SK-N-SH treated with all-trans-retinoic acid at 6 μM for 48 hours (cell line): ENCODE results near the gene ZFAND3.

Source experiments
- ATAC-seq: fragments of 200-7000 bp; cut with Tn5 transposase; 3 replicates; pipeline ENCODE4 v1.9.1; 2020; ENCODE audit warnings: mild to moderate bottlenecking, moderate library complexity
- ARNTL ChIP-seq: fragments of 450-650 bp; formaldehyde crosslinking; IDR thresholded peaks from 2 replicates; pipeline ENCODE4 v1.5.0; 2020; ENCODE audit warnings: low read depth, mild to moderate bottlenecking, moderate library complexity, borderline replicate concordance
- BACH2 ChIP-seq: fragments of 250-450 bp; sonication (Bioruptor Pico); IDR thresholded peaks from 2 replicates; pipeline ENCODE4 v1.9.0; 2021; ENCODE audit warnings: mild to moderate bottlenecking, borderline replicate concordance
- CSDC2 ChIP-seq: fragments of 250-450 bp; sonication (Bioruptor Pico); IDR thresholded peaks from 2 replicates; pipeline ENCODE4 v1.5.0; 2020; ENCODE audit warnings: mild to moderate bottlenecking, moderate library complexity
- GLIS3 ChIP-seq: fragments of 250-450 bp; sonication (Bioruptor Pico); IDR thresholded peaks from 2 replicates; pipeline ENCODE4 v1.5.0; 2020; ENCODE audit warnings: mild to moderate bottlenecking, moderate library complexity
- ISL1 ChIP-seq: fragments of 250-450 bp; sonication (Bioruptor Pico); IDR thresholded peaks from 2 replicates; pipeline ENCODE4 v2.1.2; 2022; ENCODE audit warnings: mild to moderate bottlenecking, moderate library complexity
- OSR1 ChIP-seq: fragments of 250-450 bp; sonication (Bioruptor Pico); IDR thresholded peaks from 2 replicates; pipeline ENCODE4 v1.8.0; 2022; ENCODE audit warnings: moderate library complexity, mild to moderate bottlenecking, inconsistent platforms
- POU6F1 ChIP-seq: fragments of 250-450 bp; sonication (Bioruptor Pico); IDR thresholded peaks from 2 replicates; pipeline ENCODE4 v1.8.0; 2021; ENCODE audit warnings: low read depth, mild to moderate bottlenecking, moderate library complexity, borderline replicate concordance
- PPARA ChIP-seq: fragments of 250-450 bp; sonication (Bioruptor Pico); IDR thresholded peaks from 2 replicates; pipeline ENCODE4 v1.5.0; 2020; ENCODE audit warnings: mild to moderate bottlenecking, borderline replicate concordance
- RARB ChIP-seq: fragments of 250-450 bp; sonication (Bioruptor Pico); IDR thresholded peaks from 2 replicates; pipeline ENCODE4 v1.8.0; 2021; ENCODE audit warnings: mild to moderate bottlenecking, moderate library complexity
- SNAI2 ChIP-seq: fragments of 250-450 bp; sonication (Bioruptor Pico); IDR thresholded peaks from 2 replicates; pipeline ENCODE4 v1.5.0; 2020; ENCODE audit warnings: mild to moderate bottlenecking, moderate library complexity
- TCF4 ChIP-seq: fragments of 250-450 bp; sonication (Bioruptor Pico); IDR thresholded peaks from 2 replicates; pipeline ENCODE4 v1.8.0; 2021; ENCODE audit warnings: mild to moderate bottlenecking, moderate library complexity, borderline replicate concordance
- TOX ChIP-seq: fragments of 250-450 bp; sonication (Bioruptor Pico); IDR thresholded peaks from 2 replicates; pipeline ENCODE4 v1.8.0; 2021; ENCODE audit warnings: mild to moderate bottlenecking, moderate library complexity, borderline replicate concordance
- ZC3H10 ChIP-seq: fragments of 250-450 bp; sonication (Bioruptor Pico); IDR thresholded peaks from 2 replicates; pipeline ENCODE4 v1.5.1; 2021; ENCODE audit warnings: mild to moderate bottlenecking, moderate library complexity
- ZFP3 ChIP-seq: fragments of 250-450 bp; sonication (Bioruptor Pico); IDR thresholded peaks from 2 replicates; pipeline ENCODE4 v1.5.0; 2020; ENCODE audit warnings: mild to moderate bottlenecking, moderate library complexity
- ZFP30 ChIP-seq: fragments of 450-650 bp; formaldehyde crosslinking; IDR thresholded peaks from 2 replicates; pipeline ENCODE4 v1.5.0; 2022; ENCODE audit warnings: mild to moderate bottlenecking, moderate library complexity
- ZNF565 ChIP-seq: fragments of 450-650 bp; formaldehyde crosslinking; conservative IDR thresholded peaks from 2 replicates; pipeline ENCODE4 v1.5.0; 2020; ENCODE audit warnings: low read depth, mild to moderate bottlenecking, moderate library complexity
- ZNF70 ChIP-seq: fragments of 450-650 bp; formaldehyde crosslinking; IDR thresholded peaks from 2 replicates; pipeline ENCODE4 v1.5.0; 2020; ENCODE audit warnings: mild to moderate bottlenecking, moderate library complexity
- ZNF8 ChIP-seq: fragments of 450-650 bp; formaldehyde crosslinking; IDR thresholded peaks from 2 replicates; pipeline ENCODE4 v1.5.0; 2020; ENCODE audit warnings: mild to moderate bottlenecking, moderate library complexity
- TF ChIP-seq, protein P1 (sequence below): fragments of 250-450 bp; sonication (Bioruptor Pico); IDR thresholded peaks from 2 replicates; pipeline ENCODE4 v1.5.1; 2021; ENCODE audit warnings: mild to moderate bottlenecking, moderate library complexity
- TF ChIP-seq, protein P2 (sequence below): fragments of 250-450 bp; sonication (Bioruptor Pico); IDR thresholded peaks from 2 replicates; pipeline ENCODE4 v1.5.1; 2020; ENCODE audit warnings: low read depth, mild to moderate bottlenecking, moderate library complexity
- TF ChIP-seq, protein P3 (sequence below): fragments of 250-450 bp; sonication (Bioruptor Pico); IDR thresholded peaks from 2 replicates; pipeline ENCODE4 v1.5.0; 2020; ENCODE audit warnings: mild to moderate bottlenecking, moderate library complexity
- TF ChIP-seq, protein P4 (sequence below): fragments of 250-450 bp; sonication (Bioruptor Pico); IDR thresholded peaks from 2 replicates; pipeline ENCODE4 v1.8.0; 2020; ENCODE audit warnings: mild to moderate bottlenecking, moderate library complexity, borderline replicate concordance

ZFAND3 gene

GRCh38 chr6:38179300-38179699, 359.8 kb downstream of the ZFAND3 start:
- no peak for TF ChIP-seq ZNF565 (CRISPR knock-in tag)
- no peak for TF ChIP-seq OSR1 (CRISPR knock-in tag)
- TF ChIP-seq ZC3H10, result no peak
- no peak for TF ChIP-seq ISL1
- no peak for TF ChIP-seq POU6F1 (CRISPR knock-in tag)
- TF ChIP-seq TOX, result no peak
- TF ChIP-seq ZFP30 (CRISPR knock-in tag), result no peak
- TF ChIP-seq RARB (CRISPR knock-in tag), result no peak
- no peak for TF ChIP-seq ZFP3 (CRISPR knock-in tag)
- TF ChIP-seq, protein P1, sequence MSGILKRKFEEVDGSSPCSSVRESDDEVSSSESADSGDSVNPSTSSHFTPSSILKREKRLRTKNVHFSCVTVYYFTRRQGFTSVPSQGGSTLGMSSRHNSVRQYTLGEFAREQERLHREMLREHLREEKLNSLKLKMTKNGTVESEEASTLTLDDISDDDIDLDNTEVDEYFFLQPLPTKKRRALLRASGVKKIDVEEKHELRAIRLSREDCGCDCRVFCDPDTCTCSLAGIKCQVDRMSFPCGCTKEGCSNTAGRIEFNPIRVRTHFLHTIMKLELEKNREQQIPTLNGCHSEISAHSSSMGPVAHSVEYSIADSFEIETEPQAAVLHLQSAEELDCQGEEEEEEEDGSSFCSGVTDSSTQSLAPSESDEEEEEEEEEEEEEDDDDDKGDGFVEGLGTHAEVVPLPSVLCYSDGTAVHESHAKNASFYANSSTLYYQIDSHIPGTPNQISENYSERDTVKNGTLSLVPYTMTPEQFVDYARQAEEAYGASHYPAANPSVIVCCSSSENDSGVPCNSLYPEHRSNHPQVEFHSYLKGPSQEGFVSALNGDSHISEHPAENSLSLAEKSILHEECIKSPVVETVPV (CRISPR knock-in tag), result no peak
- no peak for TF ChIP-seq GLIS3 (CRISPR knock-in tag)
- ATAC-seq, result peak; percentile 50

DNA sequence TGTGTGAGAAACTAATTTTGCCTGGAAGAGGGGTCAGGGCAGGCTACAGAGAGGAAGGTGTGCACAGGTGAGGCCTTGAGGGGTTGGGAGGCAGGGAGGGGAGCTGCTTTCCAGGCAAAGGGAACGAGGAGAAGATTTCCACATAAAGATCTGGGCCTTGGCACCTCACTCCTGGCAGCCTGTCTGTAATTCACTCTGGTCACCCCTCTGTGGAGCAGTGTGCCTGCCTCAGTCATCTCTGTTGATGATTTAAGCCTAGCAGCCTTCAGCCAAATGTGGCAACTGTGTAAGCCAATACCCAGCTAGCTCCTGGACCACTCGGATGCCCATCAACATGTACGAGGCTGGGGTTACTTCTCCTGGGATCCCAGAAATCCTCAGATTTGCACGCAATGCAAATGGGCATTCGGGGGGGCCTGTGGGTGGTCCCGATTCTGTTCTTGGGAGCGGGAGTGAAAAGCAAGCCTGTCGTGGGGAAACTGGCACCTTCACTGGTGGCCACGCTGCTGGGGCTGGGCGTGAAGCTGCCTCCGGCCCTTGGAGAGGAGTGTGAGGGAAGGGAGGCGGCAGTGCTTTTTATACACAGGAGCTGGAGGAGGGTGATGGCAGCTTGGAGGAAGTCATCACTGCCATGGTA, 360.4 kb downstream of the ZFAND3 start:
- TF ChIP-seq ZFP3 (CRISPR knock-in tag), result no peak
- TF ChIP-seq BACH2 (CRISPR knock-in tag), result no peak
- TF ChIP-seq SNAI2 (CRISPR knock-in tag), result no peak
- no peak for TF ChIP-seq OSR1 (CRISPR knock-in tag)
- TF ChIP-seq ZNF70, result no peak
- TF ChIP-seq ARNTL (CRISPR knock-in tag), result no peak
- TF ChIP-seq POU6F1 (CRISPR knock-in tag), result no peak
- TF ChIP-seq ZFP30 (CRISPR knock-in tag), result no peak
- TF ChIP-seq, all 23 proteins: peak for 0
- peak; percentile 16; the same call in 1 of the 3 replicates for ATAC-seq

GRCh38 chr6:38180586-38180985, 361.1 kb downstream of the ZFAND3 start:
- no peak for TF ChIP-seq ISL1
- no peak for TF ChIP-seq ZNF70
- no peak for TF ChIP-seq ZFP3 (CRISPR knock-in tag)
- no peak for TF ChIP-seq TOX
- TF ChIP-seq ZNF565 (CRISPR knock-in tag), result no peak
- TF ChIP-seq CSDC2, result no peak
- TF ChIP-seq ZNF8, result no peak
- TF ChIP-seq, protein P1 (CRISPR knock-in tag), result no peak
- no peak for TF ChIP-seq BACH2 (CRISPR knock-in tag)
- no peak for TF ChIP-seq POU6F1 (CRISPR knock-in tag)
- TF ChIP-seq TCF4, result no peak
- no peak for TF ChIP-seq PPARA
- TF ChIP-seq, protein P2, sequence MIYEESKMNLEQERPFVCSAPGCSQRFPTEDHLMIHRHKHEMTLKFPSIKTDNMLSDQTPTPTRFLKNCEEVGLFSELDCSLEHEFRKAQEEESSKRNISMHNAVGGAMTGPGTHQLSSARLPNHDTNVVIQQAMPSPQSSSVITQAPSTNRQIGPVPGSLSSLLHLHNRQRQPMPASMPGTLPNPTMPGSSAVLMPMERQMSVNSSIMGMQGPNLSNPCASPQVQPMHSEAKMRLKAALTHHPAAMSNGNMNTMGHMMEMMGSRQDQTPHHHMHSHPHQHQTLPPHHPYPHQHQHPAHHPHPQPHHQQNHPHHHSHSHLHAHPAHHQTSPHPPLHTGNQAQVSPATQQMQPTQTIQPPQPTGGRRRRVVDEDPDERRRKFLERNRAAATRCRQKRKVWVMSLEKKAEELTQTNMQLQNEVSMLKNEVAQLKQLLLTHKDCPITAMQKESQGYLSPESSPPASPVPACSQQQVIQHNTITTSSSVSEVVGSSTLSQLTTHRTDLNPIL (CRISPR knock-in tag), result no peak
- TF ChIP-seq ARNTL (CRISPR knock-in tag), result no peak
- TF ChIP-seq GLIS3 (CRISPR knock-in tag), result no peak
- no peak for TF ChIP-seq RARB (CRISPR knock-in tag)
- TF ChIP-seq, protein P3, sequence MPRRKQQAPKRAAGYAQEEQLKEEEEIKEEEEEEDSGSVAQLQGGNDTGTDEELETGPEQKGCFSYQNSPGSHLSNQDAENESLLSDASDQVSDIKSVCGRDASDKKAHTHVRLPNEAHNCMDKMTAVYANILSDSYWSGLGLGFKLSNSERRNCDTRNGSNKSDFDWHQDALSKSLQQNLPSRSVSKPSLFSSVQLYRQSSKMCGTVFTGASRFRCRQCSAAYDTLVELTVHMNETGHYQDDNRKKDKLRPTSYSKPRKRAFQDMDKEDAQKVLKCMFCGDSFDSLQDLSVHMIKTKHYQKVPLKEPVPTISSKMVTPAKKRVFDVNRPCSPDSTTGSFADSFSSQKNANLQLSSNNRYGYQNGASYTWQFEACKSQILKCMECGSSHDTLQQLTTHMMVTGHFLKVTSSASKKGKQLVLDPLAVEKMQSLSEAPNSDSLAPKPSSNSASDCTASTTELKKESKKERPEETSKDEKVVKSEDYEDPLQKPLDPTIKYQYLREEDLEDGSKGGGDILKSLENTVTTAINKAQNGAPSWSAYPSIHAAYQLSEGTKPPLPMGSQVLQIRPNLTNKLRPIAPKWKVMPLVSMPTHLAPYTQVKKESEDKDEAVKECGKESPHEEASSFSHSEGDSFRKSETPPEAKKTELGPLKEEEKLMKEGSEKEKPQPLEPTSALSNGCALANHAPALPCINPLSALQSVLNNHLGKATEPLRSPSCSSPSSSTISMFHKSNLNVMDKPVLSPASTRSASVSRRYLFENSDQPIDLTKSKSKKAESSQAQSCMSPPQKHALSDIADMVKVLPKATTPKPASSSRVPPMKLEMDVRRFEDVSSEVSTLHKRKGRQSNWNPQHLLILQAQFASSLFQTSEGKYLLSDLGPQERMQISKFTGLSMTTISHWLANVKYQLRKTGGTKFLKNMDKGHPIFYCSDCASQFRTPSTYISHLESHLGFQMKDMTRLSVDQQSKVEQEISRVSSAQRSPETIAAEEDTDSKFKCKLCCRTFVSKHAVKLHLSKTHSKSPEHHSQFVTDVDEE, result no peak
- no peak for TF ChIP-seq ZC3H10
- TF ChIP-seq, protein P4, sequence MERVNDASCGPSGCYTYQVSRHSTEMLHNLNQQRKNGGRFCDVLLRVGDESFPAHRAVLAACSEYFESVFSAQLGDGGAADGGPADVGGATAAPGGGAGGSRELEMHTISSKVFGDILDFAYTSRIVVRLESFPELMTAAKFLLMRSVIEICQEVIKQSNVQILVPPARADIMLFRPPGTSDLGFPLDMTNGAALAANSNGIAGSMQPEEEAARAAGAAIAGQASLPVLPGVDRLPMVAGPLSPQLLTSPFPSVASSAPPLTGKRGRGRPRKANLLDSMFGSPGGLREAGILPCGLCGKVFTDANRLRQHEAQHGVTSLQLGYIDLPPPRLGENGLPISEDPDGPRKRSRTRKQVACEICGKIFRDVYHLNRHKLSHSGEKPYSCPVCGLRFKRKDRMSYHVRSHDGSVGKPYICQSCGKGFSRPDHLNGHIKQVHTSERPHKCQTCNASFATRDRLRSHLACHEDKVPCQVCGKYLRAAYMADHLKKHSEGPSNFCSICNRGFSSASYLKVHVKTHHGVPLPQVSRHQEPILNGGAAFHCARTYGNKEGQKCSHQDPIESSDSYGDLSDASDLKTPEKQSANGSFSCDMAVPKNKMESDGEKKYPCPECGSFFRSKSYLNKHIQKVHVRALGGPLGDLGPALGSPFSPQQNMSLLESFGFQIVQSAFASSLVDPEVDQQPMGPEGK (CRISPR knock-in tag), result no peak
- no peak for ATAC-seq
